HG02884 (cell line): ENCODE results near the gene PTCD3.

Experiments
- ATAC-seq: cut with Tn5 transposase; IDR thresholded peaks from one replicate; pipeline ENCODE4 v1.9.1; 2021; ENCODE audit warnings: mild to moderate bottlenecking, moderate library complexity; ENCODE audit not compliant: unreplicated experiment

The PTCD3 gene

GRCh38 chr2:86142436-86143257, 36.6 kb downstream of the PTCD3 start:
- no peak for ATAC-seq

DNA sequence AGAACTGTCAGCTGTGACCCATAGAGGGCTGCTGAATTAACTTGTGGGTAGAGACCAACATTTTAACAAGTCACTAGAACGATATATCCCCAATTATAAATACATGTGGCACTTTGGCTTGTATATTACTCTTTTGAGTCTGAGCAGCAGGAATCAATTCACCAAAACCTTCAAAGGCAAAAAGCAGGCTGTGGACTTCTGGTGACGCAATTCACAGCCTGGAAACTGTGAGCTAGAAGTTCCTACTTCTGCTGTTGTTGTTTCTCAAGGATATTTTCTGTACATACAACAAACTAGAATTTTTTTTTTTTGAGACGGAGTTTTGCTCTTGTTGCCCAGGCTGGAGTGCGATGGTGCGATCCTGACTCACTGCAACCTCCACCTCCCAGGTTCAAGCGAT, 37.3 kb downstream of the PTCD3 start:
- ATAC-seq: no peak

DNA sequence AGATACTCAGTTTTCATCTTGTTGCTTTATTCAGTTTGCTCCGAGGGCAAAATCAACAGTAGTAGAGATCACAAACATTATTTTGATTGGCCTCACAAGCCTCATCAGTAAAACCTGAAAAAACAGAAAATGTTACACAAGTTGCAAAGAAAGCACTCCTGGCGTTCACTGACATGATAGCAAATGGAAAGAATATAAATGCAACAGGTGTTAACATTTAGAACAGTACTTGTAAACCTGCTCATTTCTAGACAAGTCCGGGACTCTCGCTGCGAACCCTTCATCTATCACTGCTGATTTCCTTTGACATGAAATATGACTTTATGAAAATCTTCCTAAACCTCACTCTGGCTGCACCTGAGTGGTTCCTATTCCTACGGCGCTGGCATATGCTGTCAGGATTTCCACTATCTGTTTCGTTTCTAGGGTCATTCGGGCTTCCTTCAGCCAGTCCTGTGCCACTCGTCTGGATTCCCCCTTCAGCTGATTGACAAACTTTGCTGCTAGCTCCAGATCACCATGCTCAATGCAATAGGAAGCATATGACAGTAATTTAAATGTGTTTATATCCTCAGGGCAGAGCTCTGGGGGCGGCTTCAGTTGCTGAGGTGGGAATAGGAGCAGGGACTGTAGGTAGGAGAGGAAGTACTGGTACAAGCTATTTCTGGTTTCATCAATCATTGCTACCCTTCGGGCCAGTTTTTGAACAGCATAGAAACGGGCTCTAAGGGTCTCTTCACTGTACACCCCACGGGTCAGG, 38.1 kb downstream of the PTCD3 start:
- ATAC-seq: no peak

DNA sequence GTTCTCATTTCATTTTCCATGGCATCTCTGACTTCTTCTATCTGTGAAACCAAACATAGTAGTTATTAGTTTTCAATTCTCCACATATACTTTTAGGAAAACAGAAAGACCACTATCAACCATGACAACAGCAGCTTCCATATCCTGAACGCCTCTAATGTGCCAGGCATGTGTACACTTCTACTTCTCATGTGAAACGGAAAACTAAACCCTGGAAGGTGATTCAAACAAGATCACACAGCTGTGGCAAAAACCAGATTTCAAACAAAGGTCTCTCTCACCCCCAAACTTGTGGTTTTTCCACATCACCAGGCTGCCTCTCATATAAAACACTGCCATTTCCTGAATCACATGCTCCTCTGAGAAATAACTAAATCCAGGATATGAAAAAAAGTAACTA, 41.8 kb downstream of the PTCD3 start:
- no peak for ATAC-seq

DNA sequence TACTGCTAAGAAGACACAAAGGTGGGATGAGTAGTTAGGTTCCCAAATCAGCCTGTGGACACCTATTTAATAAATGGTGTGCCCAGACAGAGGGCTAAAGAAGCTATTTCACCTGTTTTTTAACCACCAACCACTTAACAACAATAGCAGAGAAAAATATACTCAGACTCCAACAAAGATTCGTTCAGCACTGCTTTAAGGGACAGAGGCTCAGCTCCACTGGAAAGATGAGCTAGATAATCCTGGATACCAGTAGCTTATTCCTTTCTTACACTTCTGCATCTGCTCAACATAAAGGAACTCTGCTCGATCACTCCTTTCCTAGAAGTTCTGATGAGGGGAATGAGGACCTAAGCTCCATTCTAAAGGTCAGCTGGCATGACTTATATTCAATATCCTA, 44.5 kb downstream of the PTCD3 start:
- ATAC-seq: no peak

- ATAC-seq: no peak
Measured at GRCh38 chr2:86157009-86157556, 51.0 kb downstream of the PTCD3 start.

DNA sequence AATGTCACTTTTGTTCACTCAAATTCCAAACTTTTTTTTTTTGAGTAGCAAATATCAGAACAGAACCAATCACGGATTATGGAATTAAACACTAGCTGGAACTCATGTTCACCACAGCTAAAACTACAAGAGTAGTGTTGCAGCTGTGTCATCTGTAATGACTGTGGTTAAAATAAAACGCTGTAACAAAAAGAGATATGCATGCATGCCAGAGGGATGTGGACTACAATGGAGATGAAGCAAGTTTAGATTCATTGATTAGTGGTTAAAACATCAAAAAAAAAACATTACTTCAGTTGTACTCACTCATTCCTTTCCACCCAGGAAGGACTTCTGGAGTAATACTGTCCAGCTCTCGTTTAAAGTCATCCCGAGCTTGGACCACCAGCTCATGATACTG, 52.3 kb downstream of the PTCD3 start:
- ATAC-seq: no peak

DNA sequence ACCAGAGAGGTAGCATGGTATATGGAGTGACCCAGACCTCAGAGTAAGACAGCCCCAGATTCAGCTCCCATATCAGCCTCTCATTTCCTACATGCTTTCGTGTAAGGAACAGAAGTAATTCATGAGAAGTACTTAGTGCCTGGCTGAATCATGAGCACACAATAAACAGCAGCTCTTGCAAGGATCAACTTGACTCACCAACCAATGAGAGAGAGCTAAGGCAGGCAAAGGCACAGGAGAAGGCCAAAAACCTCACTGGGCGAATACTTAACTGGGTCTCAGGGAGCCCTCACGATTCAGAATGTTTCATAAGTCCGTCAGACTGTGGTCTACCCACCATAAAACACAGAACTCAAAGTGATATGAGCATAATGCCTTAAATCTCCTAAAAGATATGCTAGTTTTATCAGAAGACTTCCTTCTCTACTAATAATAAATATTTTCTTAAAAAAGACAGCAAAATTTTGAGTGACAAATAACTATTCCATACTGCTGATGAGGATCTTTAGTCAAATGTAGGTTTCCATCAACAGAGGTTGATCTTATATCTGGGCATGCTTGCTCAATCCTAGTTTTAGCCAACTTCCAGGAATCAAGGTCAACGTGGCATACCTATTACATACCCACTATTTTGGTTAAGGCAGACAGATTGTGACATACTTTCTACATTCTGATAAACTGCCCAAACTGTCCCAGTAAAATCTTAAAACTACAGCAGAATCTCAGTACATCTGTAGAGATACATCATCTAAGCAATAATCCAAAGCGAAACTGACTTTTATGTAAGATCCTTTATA, 54.3 kb downstream of the PTCD3 start:
- ATAC-seq: no peak

GRCh38 chr2:86170449-86170848, 64.4 kb downstream of the PTCD3 start:
- no peak for ATAC-seq

DNA sequence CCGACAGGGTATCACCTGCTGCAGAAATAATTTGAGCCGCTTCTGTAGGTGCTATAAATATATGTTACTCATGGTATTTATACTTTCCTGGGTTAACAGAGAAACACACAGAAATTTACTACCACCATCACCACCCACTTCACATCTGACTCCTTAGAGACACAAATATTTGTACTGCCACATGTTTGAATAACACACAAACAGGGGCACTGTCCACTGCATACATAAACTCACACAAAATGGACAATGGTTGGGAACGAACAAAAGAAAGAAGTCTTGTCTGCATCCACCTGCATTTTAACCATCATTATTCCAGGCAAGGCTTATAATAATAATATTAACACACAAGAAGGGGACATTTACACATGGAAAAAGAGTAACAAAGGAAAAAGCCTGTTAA, 65.3 kb downstream of the PTCD3 start:
- no peak for ATAC-seq

DNA sequence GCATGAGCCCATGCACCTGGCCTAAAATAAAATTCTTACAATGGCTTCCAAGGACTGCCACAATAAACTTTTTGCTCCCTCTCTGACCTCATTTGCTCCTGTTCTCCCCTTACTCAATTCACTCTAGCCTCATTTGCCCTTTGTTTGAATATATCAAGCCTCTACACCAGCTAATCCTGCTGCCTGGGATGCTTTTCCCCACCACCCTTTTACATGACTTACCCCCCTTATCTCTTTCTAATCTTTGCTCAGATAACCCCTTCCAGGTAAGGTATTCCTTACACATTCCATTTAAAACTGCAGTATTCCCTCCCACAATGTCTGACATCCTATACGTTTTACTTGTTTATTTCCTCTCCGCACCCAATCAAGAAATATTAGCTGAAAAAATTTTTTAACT, 66.6 kb downstream of the PTCD3 start:
- no peak for ATAC-seq

GRCh38 chr2:86174445-86174844, 68.4 kb downstream of the PTCD3 start:
- no peak for ATAC-seq

DNA sequence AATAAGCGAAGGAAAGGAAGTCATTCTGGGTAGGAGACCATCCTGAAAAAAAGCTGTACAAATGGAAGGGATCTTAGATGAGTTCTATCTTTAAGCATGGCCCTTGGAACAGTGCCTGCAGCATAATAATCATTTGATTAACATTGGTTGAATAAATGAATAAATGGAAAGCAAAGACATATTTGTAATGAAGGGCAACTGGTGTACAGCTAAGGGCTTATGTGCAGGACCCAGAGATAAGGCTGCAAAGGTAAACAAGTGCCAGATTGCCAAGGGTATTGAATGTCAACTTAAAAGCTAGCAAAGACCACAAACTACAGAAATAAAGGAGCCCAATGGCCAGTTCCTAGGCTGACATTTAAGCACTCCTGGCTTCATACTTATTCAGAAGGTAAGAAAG, 69.8 kb downstream of the PTCD3 start:
- ATAC-seq: no peak

- ATAC-seq: no peak
Measured at GRCh38 chr2:86176597-86176996, 70.6 kb downstream of the PTCD3 start.

DNA sequence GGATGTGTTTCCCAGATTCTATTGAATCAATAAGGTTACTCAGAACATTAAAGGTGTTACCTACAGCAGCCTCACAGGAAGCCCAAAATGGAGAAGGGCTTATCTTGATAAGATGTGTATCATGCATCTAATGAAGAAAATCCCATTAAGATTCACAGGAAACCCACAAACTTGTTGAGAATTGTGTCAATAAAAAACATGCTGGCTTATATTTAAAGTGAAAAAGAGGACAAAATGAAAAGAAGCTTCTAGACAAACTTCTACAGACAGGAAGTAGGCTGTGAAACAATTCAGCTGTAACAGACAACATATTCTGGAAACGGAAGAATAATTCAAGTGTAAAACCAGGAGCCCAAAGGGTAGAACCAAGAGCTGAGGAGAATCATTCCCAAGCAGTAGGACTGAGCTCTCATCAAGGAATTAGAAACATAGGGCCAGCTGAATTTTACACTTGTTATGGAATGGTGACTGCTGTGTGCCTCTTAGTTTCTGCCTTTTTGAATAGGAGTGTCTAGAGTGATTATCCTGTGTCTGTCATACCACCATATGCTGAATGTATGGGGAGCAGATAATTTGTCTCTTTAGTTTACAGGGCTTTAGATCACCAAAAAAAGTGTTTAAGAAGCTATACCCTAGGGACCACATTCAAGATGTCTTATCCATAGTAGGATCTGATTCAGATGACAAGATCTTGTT, 79.6 kb downstream of the PTCD3 start:
- ATAC-seq: no peak

DNA sequence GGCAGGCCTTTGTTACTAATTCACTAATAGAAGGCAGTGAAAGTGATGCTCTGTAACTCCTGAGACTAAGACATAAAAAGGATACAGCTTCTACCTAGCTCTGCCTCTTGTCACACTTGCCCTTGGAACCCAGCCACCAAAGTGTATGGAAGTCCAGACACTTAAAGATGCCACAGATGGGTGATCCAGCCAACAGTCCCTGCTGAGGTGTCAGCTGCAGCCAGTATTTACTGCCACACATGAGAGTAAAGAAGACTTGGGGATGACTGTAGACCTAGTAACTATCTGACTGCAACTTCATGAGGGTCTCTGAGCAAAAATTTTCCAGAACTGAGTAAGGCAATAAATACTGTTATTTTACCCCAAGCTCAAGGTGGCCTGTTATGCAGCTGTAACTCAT, 80.4 kb downstream of the PTCD3 start:
- no peak for ATAC-seq

- no peak for ATAC-seq
Measured at GRCh38 chr2:86189782-86190416, 83.9 kb downstream of the PTCD3 start.
